SJSA1 (cell line): ENCODE data around the gene CDH23. TPM values are rescaled to one million over a fixed set of nuclear protein-coding genes. Genes with fewer than 3 reads are reported as not detected.

Experiments used
- DNase-seq, 2 experiments: peaks; one replicate each; pipeline ENCODE4 v3.0.0-alpha.2; 2015 to 2020; ENCODE audit warnings: low spot score in 2 of 2, low read depth in 1 of 2
- H3K27ac ChIP-seq: fragments of 250-450 bp; sonication (Bioruptor Pico); 2 replicates; pipeline ENCODE4 v1.5.1; 2020; ENCODE audit warnings: mild to moderate bottlenecking, moderate library complexity
- H3K27me3 ChIP-seq: fragments of 250-450 bp; sonication (Bioruptor Pico); replicated peaks from 2 replicates; pipeline ENCODE4 v1.5.1; 2020; ENCODE audit warnings: mild to moderate bottlenecking, moderate library complexity
- H3K36me3 ChIP-seq: fragments of 250-450 bp; sonication (Bioruptor Pico); 2 replicates; pipeline ENCODE4 v1.5.1; 2020; ENCODE audit warnings: mild to moderate bottlenecking
- H3K4me1 ChIP-seq: fragments of 250-450 bp; sonication (Bioruptor Pico); replicated peaks from 2 replicates; pipeline ENCODE4 v1.6.1; 2021; ENCODE audit warnings: mild to moderate bottlenecking
- H3K4me3 ChIP-seq: fragments of 250-450 bp; sonication (Bioruptor Pico); 2 replicates; pipeline ENCODE4 v1.5.1; 2020; ENCODE audit warnings: mild to moderate bottlenecking
- H3K9me3 ChIP-seq: fragments of 250-450 bp; sonication (Bioruptor Pico); replicated peaks from 2 replicates; pipeline ENCODE4 v1.5.1; 2020; ENCODE audit warnings: mild to moderate bottlenecking
- total RNA-seq: library from RNA; depleted of rRNA; stranded (reverse); fragments of >200 nt; shearing (Covaris generic); gene quantifications from 2 replicates; pipeline ENCODE4 v1.2.3, GENCODE V29; 2014

CDH23 gene
- total RNA-seq, 1 experiment from 2014 or later, result 0.37 TPM

- 0 out of 2 replicates have a peak, but pooled peaks cover 4% of the 10 kb centered on the region for H3K4me1 ChIP-seq
- no peaks in the 10 kb centered on the region for H3K27me3 ChIP-seq
- peaks cover 89% of the 10 kb centered on the region for H3K36me3 ChIP-seq
- H3K4me3 ChIP-seq, result no peak overlapping the region
- H3K9me3 ChIP-seq, result no peaks in the 10 kb centered on the region
- no peak for DNase-seq
- no peak overlapping the region for H3K27ac ChIP-seq
Observed at GRCh38 chr10:71828702-71829101, 432.0 kb downstream of the CDH23 start.

- H3K9me3 ChIP-seq, result no peaks in the 10 kb centered on the region
- no peaks in the 10 kb centered on the region for H3K27me3 ChIP-seq
- DNase-seq, result no peak
- 0 out of 2 replicates have a peak, but pooled peaks cover 4% of the 10 kb centered on the region for H3K4me1 ChIP-seq
- H3K27ac ChIP-seq, result no peak overlapping the region
- no peak overlapping the region for H3K4me3 ChIP-seq
- H3K36me3 ChIP-seq, result peaks cover 88% of the 10 kb centered on the region
Observed at GRCh38 chr10:71829171-71829570, 432.5 kb downstream of the CDH23 start.

- no peak for DNase-seq
- Histone ChIP-seq H3K27me3 (no peaks in the 10 kb centered on the region), H3K27ac (no peak overlapping the region), H3K4me1 (0 out of 2 replicates have a peak, but pooled peaks cover 4% of the 10 kb centered on the region), H3K4me3 (no peak overlapping the region), H3K36me3 (peaks cover 81% of the 10 kb centered on the region), H3K9me3 (no peaks in the 10 kb centered on the region)
Observed at GRCh38 chr10:71829896-71830295, 433.2 kb downstream of the CDH23 start.

- peaks cover 9% of the 10 kb centered on the region for H3K4me1 ChIP-seq
- no peaks in the 10 kb centered on the region for H3K9me3 ChIP-seq
- no peak overlapping the region for H3K27ac ChIP-seq
- H3K36me3 ChIP-seq, result peaks cover 72% of the 10 kb centered on the region
- H3K27me3 ChIP-seq, result no peaks in the 10 kb centered on the region
- DNase-seq, result no peak
- no peak overlapping the region for H3K4me3 ChIP-seq
Observed at GRCh38 chr10:71830726-71831125, 434.0 kb downstream of the CDH23 start.

- no peaks in the 10 kb centered on the region for H3K9me3 ChIP-seq
- H3K4me3 ChIP-seq, result no peak overlapping the region
- no peaks in the 10 kb centered on the region for H3K27me3 ChIP-seq
- no peak overlapping the region for H3K27ac ChIP-seq
- peaks cover 62% of the 10 kb centered on the region for H3K36me3 ChIP-seq
- H3K4me1 ChIP-seq, result peaks cover 21% of the 10 kb centered on the region
- DNase-seq, result no peak
Observed at GRCh38 chr10:71831646-71832552, 435.2 kb downstream of the CDH23 start.

- Histone ChIP-seq H3K4me1 (peaks cover 32% of the 10 kb centered on the region), H3K36me3 (peaks cover 54% of the 10 kb centered on the region), H3K9me3 (no peaks in the 10 kb centered on the region), H3K27me3 (no peaks in the 10 kb centered on the region), H3K27ac (no peak overlapping the region), H3K4me3 (no peak overlapping the region)
- no peak for DNase-seq
Observed at GRCh38 chr10:71832967-71833366, 436.2 kb downstream of the CDH23 start.

- H3K27me3 ChIP-seq, result no peaks in the 10 kb centered on the region
- H3K36me3 ChIP-seq, result peaks cover 48% of the 10 kb centered on the region
Observed at GRCh38 chr10:71833451-71834342, 437.0 kb downstream of the CDH23 start.

GRCh38 chr10:71834343-71834674, 437.6 kb downstream of the CDH23 start:
- H3K4me3 ChIP-seq, result no peak overlapping the region
- no peaks in the 10 kb centered on the region for H3K27me3 ChIP-seq
- peaks cover 45% of the 10 kb centered on the region for H3K4me1 ChIP-seq
- H3K9me3 ChIP-seq, result no peaks in the 10 kb centered on the region
- H3K27ac ChIP-seq, result no peak overlapping the region
- H3K36me3 ChIP-seq, result peaks cover 42% of the 10 kb centered on the region
- no peak for DNase-seq

More at GRCh38 chr10:71833451-71834342, 437.0 kb downstream of the CDH23 start:
- no peaks in the 10 kb centered on the region for H3K9me3 ChIP-seq
- H3K4me3 ChIP-seq, result no peak overlapping the region
- peaks cover 39% of the 10 kb centered on the region for H3K4me1 ChIP-seq
- DNase-seq, result no peak
- no peak overlapping the region for H3K27ac ChIP-seq

- Histone ChIP-seq H3K36me3 (peaks cover 26% of the 10 kb centered on the region), H3K4me3 (no peak overlapping the region), H3K27ac (no peak overlapping the region), H3K27me3 (no peaks in the 10 kb centered on the region), H3K4me1 (peaks cover 56% of the 10 kb centered on the region), H3K9me3 (no peaks in the 10 kb centered on the region)
- DNase-seq, result peak; percentile 57 to 81
Observed at GRCh38 chr10:71835671-71836595, 439.2 kb downstream of the CDH23 start.

- DNase-seq, result no peak
- no peak overlapping the region for H3K27ac ChIP-seq
- H3K4me1 ChIP-seq, result peaks cover 56% of the 10 kb centered on the region
- no peaks in the 10 kb centered on the region for H3K9me3 ChIP-seq
- no peaks in the 10 kb centered on the region for H3K27me3 ChIP-seq
- peaks cover 19% of the 10 kb centered on the region for H3K36me3 ChIP-seq
- H3K4me3 ChIP-seq, result no peak overlapping the region
Observed at GRCh38 chr10:71836596-71836974, 439.9 kb downstream of the CDH23 start.

GRCh38 chr10:71837098-71837827, 440.5 kb downstream of the CDH23 start:
- Histone ChIP-seq H3K36me3 (peaks cover 13% of the 10 kb centered on the region; the same call in 1 of the 2 replicates), H3K4me3 (no peak overlapping the region), H3K9me3 (no peaks in the 10 kb centered on the region), H3K4me1 (peaks cover 52% of the 10 kb centered on the region), H3K27ac (no peak overlapping the region), H3K27me3 (no peaks in the 10 kb centered on the region)
- DNase-seq, result no peak

- Histone ChIP-seq H3K27me3 (no peaks in the 10 kb centered on the region), H3K4me3 (no peak overlapping the region), H3K27ac (peak overlapping the region; percentile 36), H3K4me1 (peaks cover 52% of the 10 kb centered on the region), H3K9me3 (no peaks in the 10 kb centered on the region), H3K36me3 (peaks cover 8% of the 10 kb centered on the region; the same call in 1 of the 2 replicates)
- peak in 1 of 2 experiments; percentile 53 for DNase-seq
Observed at GRCh38 chr10:71838264-71839211, 441.8 kb downstream of the CDH23 start.
